Neural progenitor cell (in vitro differentiated cells): ENCODE results near the gene DHFR2. TPM values are rescaled to one million over a fixed set of nuclear protein-coding genes. Genes with fewer than 3 reads are reported as not detected.

ENCODE experiments used
- DNase-seq: peaks from one replicate; pipeline ENCODE4 v3.0.0-alpha.2; 2016; ENCODE audit warnings: low spot score
- H2AFZ ChIP-seq: fragments of 200-600 bp; sonication (generic); replicated peaks from 2 replicates; pipeline ENCODE4 v1.6.1; 2016; ENCODE audit warnings: antibody characterized with exemption
- H3F3A ChIP-seq: fragments of 200-600 bp; sonication (generic); 2 replicates; pipeline ENCODE4 v1.6.1; 2016; ENCODE audit warnings: antibody characterized with exemption, low read depth
- H3K27ac ChIP-seq: fragments of 200-600 bp; sonication (generic); 2 replicates; pipeline ENCODE4 v1.5.1; 2016; ENCODE audit warnings: mild to moderate bottlenecking
- H3K27me3 ChIP-seq: fragments of 200-600 bp; sonication (generic); 2 replicates; pipeline ENCODE4 v1.6.1; 2016; ENCODE audit warnings: mild to moderate bottlenecking, moderate library complexity
- H3K36me3 ChIP-seq: fragments of 200-600 bp; sonication (generic); 2 replicates; pipeline ENCODE4 v1.5.1; 2016
- H3K4me1 ChIP-seq: fragments of 200-600 bp; sonication (generic); 2 replicates; pipeline ENCODE4 v1.6.1; 2016; ENCODE audit warnings: mixed run types
- H3K4me2 ChIP-seq: fragments of 200-600 bp; sonication (generic); 2 replicates; pipeline ENCODE4 v1.6.1; 2016
- H3K4me3 ChIP-seq: fragments of 200-600 bp; sonication (generic); 2 replicates; pipeline ENCODE4 v1.5.1; 2016
- H3K79me2 ChIP-seq: fragments of 200-600 bp; sonication (generic); 2 replicates; pipeline ENCODE4 v1.6.1; 2016; ENCODE audit warnings: low read depth
- H3K9ac ChIP-seq: fragments of 200-600 bp; sonication (generic); 2 replicates; pipeline ENCODE4 v1.6.1; 2016
- H3K9me3 ChIP-seq: fragments of 200-600 bp; sonication (generic); 2 replicates; pipeline ENCODE4 v1.5.1; 2016; ENCODE audit warnings: low read depth
- H4K20me1 ChIP-seq: fragments of 200-600 bp; sonication (generic); 2 replicates; pipeline ENCODE4 v1.6.1; 2016; ENCODE audit warnings: low read depth
- H3K27ac Mint-ChIP-seq: 3 replicates; pipeline ENCODE4 v1.8.0; 2021; ENCODE audit warnings: mixed read lengths
- H3K27me3 Mint-ChIP-seq: 2 replicates; pipeline ENCODE4 v1.8.0; 2022; ENCODE audit warnings: low read depth, mild to moderate bottlenecking, inconsistent platforms, moderate library complexity, mixed read lengths; ENCODE audit not compliant: insufficient read depth
- H3K36me3 Mint-ChIP-seq: 3 replicates; pipeline ENCODE4 v1.8.0; 2021; ENCODE audit warnings: mixed read lengths
- H3K4me1 Mint-ChIP-seq: 3 replicates; pipeline ENCODE4 v1.8.0; 2021; ENCODE audit warnings: mixed read lengths
- H3K4me3 Mint-ChIP-seq: 3 replicates; pipeline ENCODE4 v1.8.0; 2021; ENCODE audit warnings: mild to moderate bottlenecking, moderate library complexity, mixed read lengths
- H3K9me3 Mint-ChIP-seq: 3 replicates; pipeline ENCODE4 v1.8.0; 2020; ENCODE audit warnings: mixed read lengths
- EZH2 ChIP-seq: fragments of 200-600 bp; sonication (generic); IDR thresholded peaks from 2 replicates; pipeline ENCODE4 v1.6.1; 2017; ENCODE audit warnings: antibody characterized with exemption, mild to moderate bottlenecking, moderate library complexity
- EZH2phosphoT487 ChIP-seq: fragments of 200-600 bp; sonication (generic); IDR thresholded peaks from 2 replicates; pipeline ENCODE4 v1.6.1; 2017; ENCODE audit warnings: antibody characterized with exemption
- total RNA-seq: library from RNA; depleted of rRNA; stranded (reverse); fragments of >200 nt; gene quantifications from 2 replicates; pipeline ENCODE4 v1.2.3, GENCODE V29; 2015; ENCODE audit warnings: low replicate concordance
- TF ChIP-seq, protein P1 (sequence below): fragments of 200-600 bp; sonication (generic); IDR thresholded peaks from 2 replicates; pipeline ENCODE4 v1.5.1; 2017; ENCODE audit warnings: antibody characterized with exemption, mild to moderate bottlenecking

Gene DHFR2
- total RNA-seq, 1 donor from 2014 or later, result 8.8 TPM

DNA sequence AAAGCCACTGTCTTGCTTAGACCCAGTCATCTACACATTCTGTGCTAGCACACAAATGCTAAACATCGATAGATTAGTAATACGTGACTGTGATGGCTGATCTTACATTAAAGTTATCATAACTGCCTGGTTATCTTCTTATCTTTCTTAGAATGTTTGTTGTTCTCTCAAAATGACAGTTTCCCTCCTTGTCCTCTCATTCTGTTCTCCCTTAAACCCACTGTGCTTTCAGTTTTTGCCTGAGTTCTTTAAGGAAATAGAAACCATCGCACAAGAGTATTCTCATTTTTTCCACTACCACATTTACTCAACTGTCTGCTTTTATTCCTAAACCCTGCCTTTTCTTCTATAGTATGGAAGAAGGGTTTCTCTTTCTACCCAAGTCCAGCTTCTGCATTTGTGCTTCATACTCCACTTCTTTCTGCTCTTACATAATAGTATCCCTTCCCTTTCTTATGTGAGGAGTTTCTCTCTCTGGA, 51.4 kb downstream of the DHFR2 start:
- H3K27ac Mint-ChIP-seq, result no peak overlapping the region
- no peak overlapping the region for H2AFZ ChIP-seq
- no peaks in the 10 kb centered on the region for H3K4me1 ChIP-seq
- no peak for DNase-seq
- no peaks in the 10 kb centered on the region for H3K4me1 Mint-ChIP-seq
- H3K9me3 Mint-ChIP-seq, result no peaks in the 10 kb centered on the region
- no peaks in the 10 kb centered on the region for H3K27me3 ChIP-seq
- no peak overlapping the region for H3K9ac ChIP-seq
- no peak overlapping the region for H3K4me3 ChIP-seq
- no peak overlapping the region for H3K27ac ChIP-seq
- H3F3A ChIP-seq, result no peaks in the 10 kb centered on the region
- no peaks in the 10 kb centered on the region for H3K79me2 ChIP-seq
- H3K36me3 ChIP-seq, result no peaks in the 10 kb centered on the region
- H3K9me3 ChIP-seq, result no peaks in the 10 kb centered on the region
- no peak overlapping the region for H3K4me3 Mint-ChIP-seq
- TF ChIP-seq EZH2 (no peak), EZH2phosphoT487 (no peak)
- TF ChIP-seq, protein P1, sequence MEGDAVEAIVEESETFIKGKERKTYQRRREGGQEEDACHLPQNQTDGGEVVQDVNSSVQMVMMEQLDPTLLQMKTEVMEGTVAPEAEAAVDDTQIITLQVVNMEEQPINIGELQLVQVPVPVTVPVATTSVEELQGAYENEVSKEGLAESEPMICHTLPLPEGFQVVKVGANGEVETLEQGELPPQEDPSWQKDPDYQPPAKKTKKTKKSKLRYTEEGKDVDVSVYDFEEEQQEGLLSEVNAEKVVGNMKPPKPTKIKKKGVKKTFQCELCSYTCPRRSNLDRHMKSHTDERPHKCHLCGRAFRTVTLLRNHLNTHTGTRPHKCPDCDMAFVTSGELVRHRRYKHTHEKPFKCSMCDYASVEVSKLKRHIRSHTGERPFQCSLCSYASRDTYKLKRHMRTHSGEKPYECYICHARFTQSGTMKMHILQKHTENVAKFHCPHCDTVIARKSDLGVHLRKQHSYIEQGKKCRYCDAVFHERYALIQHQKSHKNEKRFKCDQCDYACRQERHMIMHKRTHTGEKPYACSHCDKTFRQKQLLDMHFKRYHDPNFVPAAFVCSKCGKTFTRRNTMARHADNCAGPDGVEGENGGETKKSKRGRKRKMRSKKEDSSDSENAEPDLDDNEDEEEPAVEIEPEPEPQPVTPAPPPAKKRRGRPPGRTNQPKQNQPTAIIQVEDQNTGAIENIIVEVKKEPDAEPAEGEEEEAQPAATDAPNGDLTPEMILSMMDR, result no peak
- H4K20me1 ChIP-seq, result no peaks in the 10 kb centered on the region
- no peaks in the 10 kb centered on the region for H3K27me3 Mint-ChIP-seq
- H3K36me3 Mint-ChIP-seq, result peaks cover 16% of the 10 kb centered on the region
- H3K4me2 ChIP-seq, result no peak overlapping the region

DNA sequence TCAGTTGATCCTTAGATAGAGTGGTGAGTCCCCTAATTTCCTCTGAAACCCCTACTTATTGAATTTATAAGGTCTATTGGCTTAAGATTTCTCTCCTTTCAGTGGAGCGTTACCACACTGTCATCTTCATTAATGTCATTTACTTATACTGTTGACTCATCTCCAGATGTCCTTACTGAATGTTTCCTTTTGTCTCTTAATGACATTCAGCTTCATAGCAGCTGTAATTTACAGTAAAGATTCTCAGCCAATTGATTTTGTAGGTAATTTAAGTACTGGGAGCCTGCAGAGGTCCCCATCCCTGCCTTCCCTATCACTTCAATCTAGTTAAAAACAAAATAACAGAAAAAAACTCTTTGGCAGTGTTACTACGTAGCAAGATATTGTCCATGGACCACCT, 53.1 kb downstream of the DHFR2 start:
- Mint-ChIP-seq H3K4me1 (no peaks in the 10 kb centered on the region), H3K36me3 (peaks cover 11% of the 10 kb centered on the region), H3K27me3 (no peaks in the 10 kb centered on the region), H3K9me3 (no peaks in the 10 kb centered on the region), H3K27ac (no peak overlapping the region), H3K4me3 (no peak overlapping the region)
- no peak overlapping the region for H2AFZ ChIP-seq
- no peak overlapping the region for H3K9ac ChIP-seq
- H3K4me1 ChIP-seq, result no peaks in the 10 kb centered on the region
- H3K27me3 ChIP-seq, result no peaks in the 10 kb centered on the region
- H3K27ac ChIP-seq, result no peak overlapping the region
- DNase-seq, result no peak
- H3K79me2 ChIP-seq, result no peaks in the 10 kb centered on the region
- no peaks in the 10 kb centered on the region for H3F3A ChIP-seq
- TF ChIP-seq EZH2phosphoT487 (no peak), EZH2 (no peak)
- TF ChIP-seq, protein P1, result no peak
- no peak overlapping the region for H3K4me3 ChIP-seq
- no peaks in the 10 kb centered on the region for H3K36me3 ChIP-seq
- H4K20me1 ChIP-seq, result no peaks in the 10 kb centered on the region
- no peaks in the 10 kb centered on the region for H3K9me3 ChIP-seq
- H3K4me2 ChIP-seq, result no peak overlapping the region

DNA sequence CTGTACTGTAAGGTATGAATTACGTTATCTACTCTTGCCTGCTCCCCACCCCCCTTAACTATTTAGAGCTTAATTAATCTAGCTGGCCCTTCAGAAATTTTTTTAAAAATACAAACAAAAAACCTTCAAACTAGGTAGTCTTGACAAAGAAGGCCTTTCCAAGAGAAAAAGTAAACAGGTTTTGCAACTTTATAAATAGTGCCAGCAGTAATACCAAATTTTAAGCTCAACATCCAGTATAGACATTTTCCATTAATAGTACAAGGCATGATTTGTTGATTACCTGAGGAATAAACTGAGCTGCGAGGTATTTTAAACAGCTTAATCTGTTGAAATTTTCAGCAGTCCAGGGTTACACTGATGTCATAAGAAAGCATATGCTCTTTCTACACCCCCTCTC, 54.5 kb downstream of the DHFR2 start:
- no peak overlapping the region for H3K27ac Mint-ChIP-seq
- no peaks in the 10 kb centered on the region for H3K36me3 ChIP-seq
- DNase-seq, result no peak
- no peaks in the 10 kb centered on the region for H3K27me3 Mint-ChIP-seq
- H3K4me2 ChIP-seq, result no peak overlapping the region
- H3K9ac ChIP-seq, result no peak overlapping the region
- no peaks in the 10 kb centered on the region for H3K27me3 ChIP-seq
- H3K27ac ChIP-seq, result no peak overlapping the region
- no peaks in the 10 kb centered on the region for H3K9me3 ChIP-seq
- no peaks in the 10 kb centered on the region for H3K4me1 ChIP-seq
- H4K20me1 ChIP-seq, result no peaks in the 10 kb centered on the region
- no peaks in the 10 kb centered on the region for H3K79me2 ChIP-seq
- peaks cover 10% of the 10 kb centered on the region for H3K36me3 Mint-ChIP-seq
- H3K4me3 ChIP-seq, result no peak overlapping the region
- H3F3A ChIP-seq, result no peaks in the 10 kb centered on the region
- H3K4me1 Mint-ChIP-seq, result no peaks in the 10 kb centered on the region
- no peak overlapping the region for H3K4me3 Mint-ChIP-seq
- no peak overlapping the region for H2AFZ ChIP-seq
- no peaks in the 10 kb centered on the region for H3K9me3 Mint-ChIP-seq
- TF ChIP-seq, protein P1, result no peak

Other genes with a start within 250 kb of the DHFR2 start
- 11.9 and 18.5 TPM in 2 replicates for gene PROS1, start 89.0 kb downstream of the DHFR2 start, total RNA-seq
- gene ARL13B, start 82.8 kb downstream of the DHFR2 start, total RNA-seq, result 10.6 and 13.8 TPM in 2 replicates
- gene STX19, start 34.3 kb downstream of the DHFR2 start, total RNA-seq, result 0.31 TPM in 1 of 2 replicates, not detected in the other
- gene NSUN3, start 145 bp upstream of the DHFR2 start, total RNA-seq, result 13.4 and 22.3 TPM in 2 replicates